ENCODE results near the gene RELB.
A peak's percentile ranks its signal among the peaks of the same experiment; 100 is the strongest.
"Not testable (repeated sequence)": the region's sequence is repeated elsewhere in the genome, so short reads cannot be mapped to it uniquely, and the experiment has no call there.

Gene RELB

GRCh38 chr19:44987148-44987675 lies 14.1 kb upstream of the RELB start:
- DNase-seq (ENCODE audit: low spot score) = no peak

- no peak for DNase-seq (ENCODE audit: low spot score)
Measured at GRCh38 chr19:44988273-44988672, 13.0 kb upstream of the RELB start.

GRCh38 chr19:44988896-44989556 lies 12.2 kb upstream of the RELB start:
- DNase-seq (ENCODE audit: low spot score) = peak; percentile 37

- no peak for DNase-seq (ENCODE audit: low spot score)
Measured at GRCh38 chr19:44990459-44990858, 10.8 kb upstream of the RELB start.

GRCh38 chr19:44990966-44991365 lies 10.3 kb upstream of the RELB start:
- no peak for DNase-seq (ENCODE audit: low spot score)

- no peak for DNase-seq (ENCODE audit: low spot score)
Measured at GRCh38 chr19:44992336-44993163, 8.7 kb upstream of the RELB start.

- DNase-seq (ENCODE audit: low spot score) = no peak
Measured at GRCh38 chr19:44993526-44993925, 7.7 kb upstream of the RELB start.

- no peak for DNase-seq (ENCODE audit: low spot score)
Measured at GRCh38 chr19:44993926-44994537, 7.2 kb upstream of the RELB start.

- DNase-seq (ENCODE audit: low spot score) = no peak
Measured at GRCh38 chr19:44998025-44998424, 3.2 kb upstream of the RELB start.

GRCh38 chr19:44999131-44999925 lies 1.9 kb upstream of the RELB start:
- not testable (repeated sequence) for DNase-seq (ENCODE audit: low spot score)

- not testable (repeated sequence) for DNase-seq (ENCODE audit: low spot score)
Measured at GRCh38 chr19:45000665-45001064, 599 bp upstream of the RELB start.

- DNase-seq (ENCODE audit: low spot score) = no peak
Measured at GRCh38 chr19:45003485-45003884, 2.2 kb downstream of the RELB start.

GRCh38 chr19:45005787-45006186 lies 4.5 kb downstream of the RELB start:
- DNase-seq (ENCODE audit: low spot score) = no peak

GRCh38 chr19:45008552-45008951 lies 7.3 kb downstream of the RELB start:
- DNase-seq (ENCODE audit: low spot score) = no peak

GRCh38 chr19:45009625-45010255 lies 8.5 kb downstream of the RELB start:
- no peak for DNase-seq (ENCODE audit: low spot score)

GRCh38 chr19:45010306-45010705 lies 9.0 kb downstream of the RELB start:
- no peak for DNase-seq (ENCODE audit: low spot score)

- DNase-seq (ENCODE audit: low spot score) = no peak
Measured at GRCh38 chr19:45011959-45012358, 10.7 kb downstream of the RELB start.

GRCh38 chr19:45016388-45017314 lies 15.4 kb downstream of the RELB start:
- peak; percentile 53 for DNase-seq (ENCODE audit: low spot score)

- DNase-seq (ENCODE audit: low spot score) = no peak
Measured at GRCh38 chr19:45019187-45019586, 17.9 kb downstream of the RELB start.

- no peak for DNase-seq (ENCODE audit: low spot score)
Measured at GRCh38 chr19:45020071-45020470, 18.8 kb downstream of the RELB start.

Data from SK-N-DZ (cell line).